NCI-H2029 treated with DMSO at 0.1 percent for 48 hours (cell line): ENCODE data around the gene ADCK2.

Experiments
- DNase-seq: peaks from one replicate; lab custom pipeline; 2025; lab: John Stamatoyannopoulos, UW

ADCK2 gene

DNA sequence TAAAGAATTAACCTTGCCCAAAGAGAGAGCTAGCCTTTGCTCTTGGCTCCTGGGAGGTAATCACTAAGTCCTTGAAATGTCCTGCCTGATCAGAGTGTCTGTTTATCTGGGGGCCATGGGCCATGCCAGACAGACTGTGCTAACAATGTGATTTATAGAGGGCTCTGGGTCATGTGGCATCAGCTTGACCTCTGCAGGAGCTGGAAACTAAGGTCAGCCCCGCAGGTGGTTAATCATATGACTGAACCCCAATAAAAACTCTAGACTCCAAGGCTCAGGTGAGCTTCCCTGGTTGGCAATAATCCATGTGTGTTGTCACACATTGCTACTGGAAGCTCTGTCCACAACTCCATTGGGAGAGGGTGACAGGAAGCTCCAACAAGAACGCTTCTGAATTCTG is 71.3 kb downstream of the ADCK2 start:
- no peak for DNase-seq
